Measurements from ENCODE around the gene DGCR2.
A peak's percentile ranks its signal among the peaks of the same experiment; 100 is the strongest.

Gene DGCR2

GRCh38 chr22:19111584-19111983 is 10.6 kb downstream of the DGCR2 start:
- Histone ChIP-seq H3K27ac (ENCODE audit: low read length) (no peak overlapping the region), H3K4me2 (ENCODE audit: insufficient read depth, low read length) (no peak overlapping the region)

GRCh38 chr22:19111140-19111539 is 11.1 kb downstream of the DGCR2 start:
- peaks cover 72% of the 10 kb centered on the region for H4K20me1 ChIP-seq (ENCODE audit: insufficient read depth, low read length)
- H3K27ac ChIP-seq (ENCODE audit: low read length) = peak overlapping the region; percentile 32; the same call in 1 of the 2 replicates
- no peak for DNase-seq
- peaks cover 12% of the 10 kb centered on the region for H3K36me3 ChIP-seq (ENCODE audit: insufficient read depth, low read length)
- no peak overlapping the region for H2AFZ ChIP-seq (ENCODE audit: low read depth, low read length)
- no peak for ATAC-seq (ENCODE audit: insufficient read depth, low read depth)
- peak overlapping the region; percentile 64; the same call in 1 of the 2 replicates for H3K4me2 ChIP-seq (ENCODE audit: insufficient read depth, low read length)
- peaks cover 35% of the 10 kb centered on the region for H3K4me1 ChIP-seq (ENCODE audit: insufficient read depth, low read length)
- no peaks in the 10 kb centered on the region for H3K27me3 ChIP-seq (ENCODE audit: insufficient read depth, low read length, poor library complexity)
- H3K9me3 ChIP-seq (ENCODE audit: insufficient read depth, low read length, severe bottlenecking) = no peaks in the 10 kb centered on the region
- TF ChIP-seq CTCF (IDR thresholded peaks at IDR 0.05; ENCODE audit: borderline replicate concordance, extremely low read depth, low read length, poor library complexity, severe bottlenecking) (peak; percentile 29), EZH2 (IDR thresholded peaks at IDR 0.05; ENCODE audit: borderline replicate concordance, low read depth, low read length, severe bottlenecking) (no peak)
- no peak overlapping the region for H3K4me3 ChIP-seq (ENCODE audit: low read depth in 1 of 2, low read length in 2 of 2)
- H3K79me2 ChIP-seq (ENCODE audit: insufficient read depth, low read length) = peaks cover 94% of the 10 kb centered on the region
- H3K9ac ChIP-seq (ENCODE audit: low read depth, low read length) = no peak overlapping the region

More at GRCh38 chr22:19111584-19111983, 10.6 kb downstream of the DGCR2 start:
- H3K36me3 ChIP-seq (ENCODE audit: insufficient read depth, low read length) = peaks cover 11% of the 10 kb centered on the region
- no peaks in the 10 kb centered on the region for H3K27me3 ChIP-seq (ENCODE audit: insufficient read depth, low read length, poor library complexity)
- no peak for TF ChIP-seq EZH2 (IDR thresholded peaks at IDR 0.05; ENCODE audit: borderline replicate concordance, low read depth, low read length, severe bottlenecking)
- no peak for TF ChIP-seq CTCF (IDR thresholded peaks at IDR 0.05; ENCODE audit: borderline replicate concordance, extremely low read depth, low read length, poor library complexity, severe bottlenecking)
- DNase-seq (no peak), ATAC-seq (ENCODE audit: insufficient read depth, low read depth) (no peak)
- no peaks in the 10 kb centered on the region for H3K9me3 ChIP-seq (ENCODE audit: insufficient read depth, low read length, severe bottlenecking)
- H3K4me1 ChIP-seq (ENCODE audit: insufficient read depth, low read length) = peaks cover 35% of the 10 kb centered on the region
- no peak overlapping the region for H3K9ac ChIP-seq (ENCODE audit: low read depth, low read length)
- no peak overlapping the region for H3K4me3 ChIP-seq (ENCODE audit: low read depth in 1 of 2, low read length in 2 of 2)
- H3K79me2 ChIP-seq (ENCODE audit: insufficient read depth, low read length) = peaks cover 94% of the 10 kb centered on the region
- H2AFZ ChIP-seq (ENCODE audit: low read depth, low read length) = no peak overlapping the region
- peaks cover 72% of the 10 kb centered on the region for H4K20me1 ChIP-seq (ENCODE audit: insufficient read depth, low read length)

GRCh38 chr22:19110646-19111045 is 11.6 kb downstream of the DGCR2 start:
- Histone ChIP-seq H3K36me3 (ENCODE audit: insufficient read depth, low read length) (peaks cover 11% of the 10 kb centered on the region), H3K9me3 (ENCODE audit: insufficient read depth, low read length, severe bottlenecking) (no peaks in the 10 kb centered on the region), H3K9ac (ENCODE audit: low read depth, low read length) (no peak overlapping the region), H3K4me3 (ENCODE audit: low read depth in 1 of 2, low read length in 2 of 2) (no peak overlapping the region), H3K27me3 (ENCODE audit: insufficient read depth, low read length, poor library complexity) (no peaks in the 10 kb centered on the region), H3K4me1 (ENCODE audit: insufficient read depth, low read length) (peaks cover 32% of the 10 kb centered on the region), H3K4me2 (ENCODE audit: insufficient read depth, low read length) (peak overlapping the region; percentile 64; the same call in 1 of the 2 replicates), H3K79me2 (ENCODE audit: insufficient read depth, low read length) (peaks cover 94% of the 10 kb centered on the region), H4K20me1 (ENCODE audit: insufficient read depth, low read length) (peaks cover 72% of the 10 kb centered on the region), H2AFZ (ENCODE audit: low read depth, low read length) (no peak overlapping the region), H3K27ac (ENCODE audit: low read length) (no peak overlapping the region)
- TF ChIP-seq CTCF (IDR thresholded peaks at IDR 0.05; ENCODE audit: borderline replicate concordance, extremely low read depth, low read length, poor library complexity, severe bottlenecking) (no peak), EZH2 (IDR thresholded peaks at IDR 0.05; ENCODE audit: borderline replicate concordance, low read depth, low read length, severe bottlenecking) (no peak)
- ATAC-seq (ENCODE audit: insufficient read depth, low read depth) (no peak), DNase-seq (no peak)

All from DND-41 (cell line).